HG03095 (cell line): ENCODE data around the gene MAN2B2.

ENCODE experiments used
- ATAC-seq: cut with Tn5 transposase; IDR thresholded peaks from one replicate; pipeline ENCODE4 v1.9.1; 2021; ENCODE audit warnings: moderate library complexity; ENCODE audit not compliant: unreplicated experiment

The MAN2B2 gene

GRCh38 chr4:6592804-6593563 lies 18.0 kb downstream of the MAN2B2 start:
- no peak for ATAC-seq

DNA sequence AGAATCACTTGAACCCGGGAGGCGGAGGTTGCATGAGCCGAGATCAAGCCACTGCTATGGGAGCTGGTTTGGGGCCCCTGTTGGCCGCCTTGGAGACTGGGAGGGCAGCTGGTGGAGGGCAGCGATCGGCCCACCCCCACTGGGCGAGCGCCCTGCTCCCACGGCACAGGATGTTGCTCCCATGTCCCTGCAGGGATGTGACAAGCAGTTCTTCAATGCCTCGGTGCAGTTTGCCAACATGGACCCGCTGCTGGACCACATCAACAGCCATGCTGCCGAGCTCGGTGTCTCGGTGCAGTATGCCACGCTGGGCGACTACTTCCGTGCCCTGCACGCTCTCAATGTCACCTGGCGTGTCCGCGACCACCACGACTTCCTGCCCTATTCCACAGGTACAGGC lies 19.4 kb downstream of the MAN2B2 start:
- ATAC-seq = no peak

- ATAC-seq = no peak
Observed at GRCh38 chr4:6594826-6595355, 19.9 kb downstream of the MAN2B2 start.

DNA sequence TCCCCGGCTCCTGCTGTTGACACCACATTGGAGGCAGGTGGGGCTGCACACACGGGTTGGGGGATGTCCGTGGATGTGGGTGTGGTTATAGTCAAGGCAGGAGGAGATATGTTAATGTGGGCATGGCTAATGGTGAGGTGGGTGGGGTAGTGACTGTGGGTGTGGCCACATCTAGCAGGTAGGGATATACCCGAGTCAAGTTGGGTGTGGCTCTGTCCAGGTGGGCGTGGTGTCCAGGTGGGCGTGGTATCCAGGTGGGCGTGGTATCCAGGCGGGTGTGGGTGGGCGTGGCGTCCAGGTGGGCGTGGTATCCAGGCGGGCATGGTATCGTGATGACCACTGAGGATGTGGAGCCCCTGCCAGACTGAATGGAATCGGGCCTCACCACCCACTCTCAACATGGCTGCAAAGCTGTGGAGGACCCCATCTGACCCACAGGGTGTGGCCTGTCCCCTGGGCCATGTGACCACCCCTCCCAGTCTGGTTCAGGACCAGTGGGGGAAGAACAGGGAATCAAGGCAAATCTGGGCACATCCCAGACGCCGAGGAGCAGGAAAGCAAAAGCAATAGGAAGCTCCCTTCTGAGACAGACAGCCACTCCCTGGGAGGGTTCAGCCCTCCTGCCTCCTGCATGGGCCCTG lies 21.0 kb downstream of the MAN2B2 start:
- no peak for ATAC-seq

DNA sequence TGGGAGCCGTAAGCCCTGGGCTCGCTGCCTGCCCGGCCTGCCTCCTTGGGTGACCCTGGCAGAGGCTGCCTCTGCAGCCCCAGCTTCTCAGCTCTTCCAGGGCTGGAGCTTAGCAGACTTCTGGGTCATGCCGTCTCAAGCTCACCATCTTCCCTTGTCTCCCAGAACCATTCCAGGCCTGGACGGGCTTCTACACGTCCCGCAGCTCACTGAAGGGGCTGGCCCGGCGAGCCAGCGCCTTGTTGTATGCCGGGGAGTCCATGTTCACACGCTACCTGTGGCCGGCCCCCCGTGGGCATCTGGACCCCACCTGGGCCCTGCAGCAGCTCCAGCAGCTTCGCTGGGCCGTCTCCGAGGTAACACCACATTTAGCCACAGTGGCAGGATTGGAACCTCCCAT lies 22.0 kb downstream of the MAN2B2 start:
- ATAC-seq = no peak

GRCh38 chr4:6598127-6598526 lies 23.1 kb downstream of the MAN2B2 start:
- ATAC-seq = no peak

DNA sequence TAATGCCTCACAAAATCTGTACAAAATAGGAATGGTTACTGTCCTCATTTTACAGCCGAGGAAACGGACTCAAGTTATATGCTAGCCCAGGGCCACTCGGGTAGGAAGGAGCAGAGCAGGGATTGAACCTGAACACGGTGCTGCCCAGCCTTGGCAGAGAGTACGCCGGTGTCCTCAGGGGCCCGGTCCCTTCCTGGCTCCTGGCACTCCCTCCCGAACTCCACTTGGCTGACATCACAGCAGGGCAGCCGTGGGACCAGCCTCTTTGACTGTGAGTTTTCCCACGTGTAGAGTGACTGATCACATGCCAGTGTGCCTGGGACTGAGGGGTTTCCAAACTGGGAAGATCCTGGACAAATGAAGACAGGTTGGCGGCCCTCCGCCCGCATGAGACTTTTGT lies 23.7 kb downstream of the MAN2B2 start:
- no peak for ATAC-seq

DNA sequence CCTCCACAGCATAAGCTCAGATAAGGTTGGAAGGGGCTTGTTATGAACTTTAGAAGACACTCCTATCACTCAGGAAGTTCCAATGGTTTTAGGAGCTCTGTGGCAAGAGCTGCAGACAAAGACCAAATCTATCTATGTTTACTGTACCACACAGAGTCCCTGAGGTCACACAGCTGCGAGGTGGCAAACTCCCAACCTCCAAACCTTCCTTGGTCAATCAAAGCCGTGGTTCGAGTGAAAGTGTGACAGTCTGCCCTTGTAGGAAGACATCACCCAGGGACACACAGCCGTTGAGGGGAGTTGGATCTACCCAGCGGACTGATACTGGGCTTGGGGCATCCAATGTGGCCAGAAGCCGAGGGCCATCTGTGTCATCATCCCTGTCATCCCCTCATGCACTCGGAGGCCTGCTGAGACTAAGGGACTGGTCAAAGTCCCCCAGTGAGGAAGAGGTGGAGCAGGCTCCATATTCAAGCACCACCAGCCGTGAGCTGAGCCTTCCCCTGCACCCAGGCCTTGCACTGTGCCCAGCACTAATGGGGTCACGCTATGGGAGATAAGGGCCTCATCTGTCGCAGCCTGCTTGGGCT lies 26.8 kb downstream of the MAN2B2 start:
- ATAC-seq = no peak

DNA sequence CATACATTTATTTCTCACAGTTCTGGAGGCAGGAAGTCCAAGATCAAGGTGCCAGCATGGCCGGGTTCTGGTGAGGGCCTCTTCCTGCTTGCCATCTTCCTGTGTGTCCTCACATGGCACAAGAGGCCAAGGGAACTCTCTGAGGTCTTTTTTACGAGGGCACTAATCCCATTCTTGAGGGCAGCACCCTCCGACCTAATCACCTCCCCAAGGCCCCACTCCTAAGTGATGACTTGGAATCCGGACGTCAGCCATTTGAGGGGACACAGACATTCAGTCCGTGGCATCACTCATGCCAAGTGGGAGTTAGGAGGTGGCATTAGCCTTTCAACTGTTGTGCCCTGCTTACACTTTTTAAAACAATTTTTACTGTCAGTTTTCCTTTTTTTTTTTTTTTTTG lies 27.3 kb downstream of the MAN2B2 start:
- ATAC-seq = no peak

GRCh38 chr4:6603128-6603527 lies 28.1 kb downstream of the MAN2B2 start:
- no peak for ATAC-seq

GRCh38 chr4:6605114-6605513 lies 30.1 kb downstream of the MAN2B2 start:
- no peak for ATAC-seq

DNA sequence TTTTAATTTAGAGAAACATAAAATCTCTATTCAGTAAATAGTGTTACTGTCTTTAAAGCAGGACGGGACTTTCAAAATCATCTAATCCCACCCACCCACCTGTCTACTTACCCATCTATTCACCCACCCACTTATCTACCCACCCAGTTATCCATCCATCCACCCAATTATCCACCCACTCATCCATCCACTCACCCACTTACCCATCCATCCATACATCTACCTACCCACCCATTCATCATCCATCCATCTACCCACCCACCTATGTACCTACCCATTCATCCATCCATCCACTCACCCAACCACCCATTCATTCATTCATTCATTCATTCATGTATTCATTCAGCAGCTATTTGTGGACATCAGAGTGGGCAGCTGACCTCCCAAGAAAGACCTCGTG lies 30.6 kb downstream of the MAN2B2 start:
- no peak for ATAC-seq

DNA sequence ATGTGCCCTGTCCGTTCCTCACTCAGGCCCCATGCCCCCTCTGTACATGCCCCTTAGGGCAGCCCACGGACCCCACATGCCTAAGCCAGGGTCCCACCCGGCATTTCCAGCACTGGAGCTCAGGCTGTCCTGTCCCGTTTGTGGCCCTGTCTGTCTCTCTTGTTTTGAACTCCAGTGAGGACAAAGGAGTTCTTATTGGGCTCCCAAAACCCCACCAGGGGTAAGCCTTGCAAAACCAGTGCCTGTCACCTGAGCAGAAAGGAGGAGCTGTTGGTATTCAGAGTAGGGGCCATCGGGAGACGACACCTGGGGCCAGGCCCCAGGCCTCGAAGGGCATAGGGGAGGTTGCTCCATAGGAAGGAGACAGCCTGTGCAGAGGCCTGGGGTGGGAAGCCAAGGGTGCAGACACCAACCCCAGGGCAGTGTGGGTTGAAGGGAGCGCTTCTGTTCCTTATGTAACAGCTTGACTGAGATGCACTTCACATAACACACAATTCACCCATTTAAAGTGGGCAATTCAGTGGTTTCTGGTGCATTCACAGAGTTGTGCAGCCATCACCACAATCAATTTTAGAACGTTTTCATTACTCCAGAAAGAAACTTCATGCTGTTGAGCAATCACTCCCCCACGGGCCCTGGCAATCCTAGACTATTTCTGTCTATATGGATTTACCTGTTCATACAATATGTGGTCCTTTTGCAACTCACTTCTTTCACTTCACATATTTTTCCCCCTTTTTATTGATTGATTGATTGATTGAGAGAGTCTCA lies 31.7 kb downstream of the MAN2B2 start:
- ATAC-seq = no peak

- no peak for ATAC-seq
Observed at GRCh38 chr4:6607368-6608055, 32.5 kb downstream of the MAN2B2 start.

GRCh38 chr4:6608758-6609414 lies 33.9 kb downstream of the MAN2B2 start:
- ATAC-seq = no peak

DNA sequence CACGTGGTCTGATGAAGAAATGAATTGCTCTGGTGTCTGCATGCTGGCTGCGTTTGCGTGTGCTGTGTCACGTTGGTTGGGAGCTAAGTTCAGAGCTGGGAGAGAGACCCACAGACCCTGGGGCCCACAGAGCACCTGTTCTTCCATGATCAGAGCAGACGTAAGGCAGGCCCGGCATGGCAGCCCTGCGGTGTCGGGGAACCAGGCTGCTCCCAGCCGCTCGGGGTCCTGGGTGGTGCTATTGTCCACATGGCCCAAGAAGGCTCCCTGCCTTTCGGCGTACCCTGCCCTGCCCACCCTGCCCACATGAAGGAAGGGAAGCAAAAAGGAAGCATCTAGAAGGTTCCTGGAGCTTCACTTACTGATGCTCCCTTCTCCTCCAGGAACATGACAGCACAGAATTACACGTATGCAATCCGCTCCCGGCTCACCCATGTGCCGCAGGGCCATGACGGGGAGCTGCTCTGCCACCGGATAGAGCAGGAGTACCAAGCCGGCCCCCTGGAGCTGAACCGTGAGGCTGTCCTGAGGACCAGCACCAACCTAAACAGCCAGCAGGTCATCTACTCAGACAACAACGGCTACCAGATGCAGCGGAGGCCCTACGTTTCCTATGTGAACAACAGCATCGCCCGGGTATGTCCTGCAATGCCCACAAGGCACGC lies 34.6 kb downstream of the MAN2B2 start:
- ATAC-seq = no peak

GRCh38 chr4:6610856-6611430 lies 36.0 kb downstream of the MAN2B2 start:
- ATAC-seq = no peak

DNA sequence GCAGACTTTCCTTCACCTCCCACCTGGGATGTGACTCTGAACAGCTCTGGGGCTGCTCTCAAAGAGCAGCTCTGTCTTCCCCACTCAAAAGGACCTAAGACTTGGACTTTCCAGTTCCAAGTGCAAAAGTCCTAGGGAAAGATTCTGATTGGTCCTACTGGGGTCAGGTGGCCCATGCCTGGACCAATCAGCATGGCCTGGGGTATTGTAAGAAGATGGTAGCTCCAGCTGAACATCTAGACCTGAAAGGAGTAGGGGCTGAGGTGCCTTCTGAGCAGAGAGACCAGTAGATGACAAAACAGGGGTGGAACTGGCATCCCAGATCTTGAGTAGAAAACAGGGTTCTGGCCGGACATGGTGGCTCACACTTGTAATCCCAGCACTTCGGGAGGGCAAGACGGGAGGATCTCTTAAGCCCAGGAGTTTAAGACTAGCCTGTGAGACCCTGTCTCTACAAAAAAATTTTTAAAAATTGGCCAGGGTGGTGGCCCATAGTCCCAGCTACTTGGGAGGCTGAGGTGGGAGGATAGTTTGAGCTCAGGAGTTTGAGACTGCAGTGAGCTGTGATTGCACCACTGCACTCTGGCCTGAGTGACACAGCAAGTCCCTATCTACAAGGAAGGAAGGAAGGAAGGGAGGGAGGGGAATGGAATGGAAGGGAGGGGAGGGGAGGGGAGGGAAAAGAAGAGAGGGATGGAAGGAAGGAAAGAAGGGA lies 38.1 kb downstream of the MAN2B2 start:
- ATAC-seq = no peak
